ENCODE results near the gene EPX.
"Not testable (repeated sequence)": the region's sequence is repeated elsewhere in the genome, so short reads cannot be mapped to it uniquely, and the experiment has no call there.

The EPX gene

DNA sequence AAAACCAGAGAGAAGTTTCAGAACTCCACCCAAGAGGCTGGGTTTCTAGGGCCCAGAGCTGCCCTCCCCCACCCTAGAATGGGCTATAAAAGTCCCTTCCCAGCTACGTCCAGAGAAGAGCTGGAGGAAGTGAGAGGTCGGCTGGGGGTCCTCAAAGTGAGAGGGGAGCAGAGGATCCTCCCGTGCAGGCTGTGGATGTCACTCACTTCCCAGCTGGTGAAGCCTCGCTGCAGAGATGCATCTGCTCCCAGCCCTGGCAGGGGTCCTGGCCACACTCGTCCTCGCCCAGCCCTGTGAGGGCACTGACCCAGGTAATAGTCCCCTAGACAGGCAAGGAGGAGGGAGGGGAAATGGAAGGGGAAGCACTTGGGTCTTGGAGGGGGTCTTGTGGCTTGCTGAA lies at the start of gene EPX:
EPX (plus strand) TSS at position 115 of the 400 bp plus-strand sequence; CDS start at position 236, 121 bp downstream.
- DNase-seq (ENCODE audit: low read depth), result no peak

GRCh38 chr17:58143335-58143734 lies 49.2 kb upstream of the EPX start:
- H3K4me3 ChIP-seq (replicated peaks; ENCODE audit: low read depth, low read length); DNase-seq (ENCODE audit: low read depth): not testable (repeated sequence)

More for the DNA sequence above, at the start of gene EPX:
- TF ChIP-seq CTCF (IDR thresholded peaks at IDR 0.05; ENCODE audit: low read length, missing control alignments), result no peak
- no peak within 1 kb of the TSS for H3K4me3 ChIP-seq (replicated peaks; ENCODE audit: low read depth, low read length)

- no peak for DNase-seq (ENCODE audit: low read depth)
- H3K4me3 ChIP-seq (replicated peaks; ENCODE audit: low read depth, low read length), result no peak overlapping the region
- TF ChIP-seq CTCF (IDR thresholded peaks at IDR 0.05; ENCODE audit: low read length, missing control alignments), result no peak
Measured at GRCh38 chr17:58144801-58145200, 47.7 kb upstream of the EPX start.

GRCh38 chr17:58147930-58148434 lies 44.5 kb upstream of the EPX start, which contains the start of gene OR4D1:
Gene OR4D1 (plus strand): TSS chr17:58148384. CDS start chr17:58155154, 6,770 bp downstream.
- DNase-seq (ENCODE audit: low read depth), result no peak
- H3K4me3 ChIP-seq (replicated peaks; ENCODE audit: low read depth, low read length), result no peak within 1 kb of the TSS
- TF ChIP-seq CTCF (IDR thresholded peaks at IDR 0.05; ENCODE audit: low read length, missing control alignments), result no peak

- TF ChIP-seq CTCF (IDR thresholded peaks at IDR 0.05; ENCODE audit: low read length, missing control alignments), result no peak
- no peak for DNase-seq (ENCODE audit: low read depth)
Measured at GRCh38 chr17:58148609-58149008, 43.9 kb upstream of the EPX start.

GRCh38 chr17:58150394-58150793 lies 42.1 kb upstream of the EPX start:
- H3K4me3 ChIP-seq (replicated peaks; ENCODE audit: low read depth, low read length), result no peak overlapping the region
- DNase-seq (ENCODE audit: low read depth), result no peak
- TF ChIP-seq CTCF (IDR thresholded peaks at IDR 0.05; ENCODE audit: low read length, missing control alignments), result no peak

More at GRCh38 chr17:58148609-58149008, 43.9 kb upstream of the EPX start:
- no peak overlapping the region for H3K4me3 ChIP-seq (replicated peaks; ENCODE audit: low read depth, low read length)

DNA sequence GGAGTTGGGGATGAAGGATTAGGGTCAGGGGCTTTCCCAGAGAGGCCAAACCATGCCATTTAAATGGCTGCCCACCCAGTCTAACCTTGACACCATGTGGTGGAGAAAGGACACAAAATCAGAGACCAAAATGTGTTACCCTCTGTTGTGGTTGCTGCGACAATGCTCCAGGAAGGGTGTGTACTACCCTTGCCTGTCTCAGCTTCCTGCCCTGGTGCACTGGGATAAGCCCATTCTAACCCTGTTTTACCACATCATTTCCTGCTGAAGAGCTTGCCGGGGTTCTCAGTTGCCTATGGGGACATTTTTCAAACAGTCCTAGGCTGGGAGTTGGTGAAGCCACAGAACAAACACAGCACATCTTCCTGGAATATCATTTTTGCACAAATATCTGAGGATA lies 39.5 kb upstream of the EPX start:
- no peak overlapping the region for H3K4me3 ChIP-seq (replicated peaks; ENCODE audit: low read depth, low read length)
- no peak for DNase-seq (ENCODE audit: low read depth)
- TF ChIP-seq CTCF (IDR thresholded peaks at IDR 0.05; ENCODE audit: low read length, missing control alignments), result no peak

Data from fibroblast of pulmonary artery (primary cell).